Superior temporal gyrus (tissue), 1 donor: Measurements from ENCODE around the gene POLR1C.
"Not testable (repeated sequence)": the region's sequence is repeated elsewhere in the genome, so short reads cannot be mapped to it uniquely, and the experiment has no call there.

Experiments used
- DNase-seq: peaks from one replicate; pipeline ENCODE4 v3.0.0-alpha.2; 2016; ENCODE audit errors: extremely low spot score

POLR1C gene

GRCh38 chr6:43493230-43493629 lies 23.7 kb upstream of the POLR1C start:
- no peak for DNase-seq

- DNase-seq: no peak
Observed at GRCh38 chr6:43493833-43494232, 23.1 kb upstream of the POLR1C start.

- DNase-seq: no peak
Observed at GRCh38 chr6:43494321-43494720, 22.6 kb upstream of the POLR1C start.

- no peak for DNase-seq
Observed at GRCh38 chr6:43494766-43495165, 22.1 kb upstream of the POLR1C start.

- DNase-seq: no peak
Observed at GRCh38 chr6:43495409-43495941, 21.4 kb upstream of the POLR1C start.

- no peak for DNase-seq
Observed at GRCh38 chr6:43496370-43497128, 20.3 kb upstream of the POLR1C start.

- DNase-seq: no peak
Observed at GRCh38 chr6:43497129-43497396, 19.8 kb upstream of the POLR1C start.

GRCh38 chr6:43497689-43498088 lies 19.2 kb upstream of the POLR1C start:
- no peak for DNase-seq

- not testable (repeated sequence) for DNase-seq
Observed at GRCh38 chr6:43498291-43498690, 18.6 kb upstream of the POLR1C start.

- no peak for DNase-seq
Observed at GRCh38 chr6:43499028-43499815, 17.7 kb upstream of the POLR1C start.

GRCh38 chr6:43500921-43501320 lies 16.0 kb upstream of the POLR1C start:
- no peak for DNase-seq

- no peak for DNase-seq
Observed at GRCh38 chr6:43502666-43503065, 14.2 kb upstream of the POLR1C start.

- no peak for DNase-seq
Observed at GRCh38 chr6:43503443-43503842, 13.4 kb upstream of the POLR1C start.

- no peak for DNase-seq
Observed at GRCh38 chr6:43504756-43505593, 11.9 kb upstream of the POLR1C start.

GRCh38 chr6:43505718-43506117 lies 11.2 kb upstream of the POLR1C start:
- DNase-seq: no peak

GRCh38 chr6:43506171-43506570 lies 10.7 kb upstream of the POLR1C start:
- no peak for DNase-seq

- DNase-seq: peak; percentile 95
Observed at GRCh38 chr6:43506667-43507471, 10.0 kb upstream of the POLR1C start.

- DNase-seq: no peak
Observed at GRCh38 chr6:43508481-43509141, 8.3 kb upstream of the POLR1C start.

- DNase-seq: no peak
Observed at GRCh38 chr6:43509142-43509983, 7.5 kb upstream of the POLR1C start.
